PC-3 (cell line): ENCODE data around the gene SYT9. TPM values are rescaled to one million over a fixed set of nuclear protein-coding genes. Genes with fewer than 3 reads are reported as not detected.

Source experiments
- ATAC-seq: fragments of 200-7000 bp; cut with Tn5 transposase; 2 replicates; pipeline ENCODE4 v1.9.1; 2020; ENCODE audit warnings: mild to moderate bottlenecking, moderate library complexity
- BruUV-seq: library from RNA; stranded (reverse); fragments of 400-500 nt; replicated peaks from 2 replicates; lab custom pipeline; 2021; lab: Mats Ljungman, UMichigan
- CTCF ChIA-PET: fragments of 300-600 bp; sonication (Branson Sonifier 250); formaldehyde crosslinking; loops from one replicate; lab custom pipeline; 2022; ENCODE audit warnings: antibody characterized with exemption; lab: Charles Lee
- POLR2A ChIA-PET: fragments of 300-600 bp; sonication (Branson Sonifier 250); formaldehyde crosslinking; loops from one replicate; lab custom pipeline; 2022; ENCODE audit warnings: antibody characterized with exemption; ENCODE audit not compliant: unreplicated experiment; lab: Charles Lee
- DNase-seq: peaks from one replicate; pipeline ENCODE4 v3.0.0-alpha.2; 2015
- H2AFZ ChIP-seq: fragments of 300-600 bp; sonication (generic); 2 replicates; pipeline ENCODE4 v1.6.0; 2016; ENCODE audit warnings: antibody characterized with exemption, low read length
- H3F3A ChIP-seq: fragments of 300-600 bp; sonication (generic); one replicate; pipeline ENCODE4 v1.6.0; 2017; ENCODE audit warnings: antibody characterized with exemption, low read length, control low read depth, mild to moderate bottlenecking; ENCODE audit not compliant: unreplicated experiment
- H3K27ac ChIP-seq: fragments of 300-600 bp; sonication (generic); 2 replicates; pipeline ENCODE4 v1.5.1; 2016; ENCODE audit warnings: mild to moderate bottlenecking, low read length
- H3K27me3 ChIP-seq: fragments of 300-600 bp; sonication (generic); 2 replicates; pipeline ENCODE4 v1.6.1; 2016; ENCODE audit warnings: low read length, mixed read lengths
- H3K36me3 ChIP-seq: fragments of 300-600 bp; sonication (generic); 2 replicates; pipeline ENCODE4 v1.6.1; 2016; ENCODE audit warnings: low read depth, mixed run types, low read length, mixed read lengths
- H3K4me1 ChIP-seq: fragments of 300-600 bp; sonication (generic); 2 replicates; pipeline ENCODE4 v1.5.1; 2016; ENCODE audit warnings: low read length; ENCODE audit not compliant: insufficient read depth
- H3K4me2 ChIP-seq: fragments of 300-600 bp; sonication (generic); 2 replicates; pipeline ENCODE4 v1.6.0; 2016; ENCODE audit warnings: low read length
- H3K4me3 ChIP-seq: fragments of 300-600 bp; sonication (generic); 2 replicates; pipeline ENCODE4 v1.5.1; 2016; ENCODE audit warnings: mild to moderate bottlenecking, low read length, mixed read lengths
- H3K79me2 ChIP-seq: fragments of 300-600 bp; sonication (generic); 2 replicates; pipeline ENCODE4 v1.6.1; 2017; ENCODE audit warnings: low read length, mixed read lengths
- H3K9ac ChIP-seq: fragments of 300-600 bp; sonication (generic); 2 replicates; pipeline ENCODE4 v1.6.0; 2016; ENCODE audit warnings: mild to moderate bottlenecking, low read length
- H3K9me2 ChIP-seq: fragments of 300-600 bp; sonication (generic); replicated peaks from 2 replicates; pipeline ENCODE4 v1.6.1; 2016; ENCODE audit warnings: mixed run types, low read length, mixed read lengths
- H3K9me3 ChIP-seq: fragments of 300-600 bp; sonication (generic); 2 replicates; pipeline ENCODE4 v1.6.1; 2016; ENCODE audit warnings: low read length, mixed read lengths
- H4K20me1 ChIP-seq: fragments of 300-600 bp; sonication (generic); 2 replicates; pipeline ENCODE4 v1.6.1; 2016; ENCODE audit warnings: low read length, mixed read lengths
- EZH2 ChIP-seq: fragments of 300-600 bp; sonication (generic); IDR thresholded peaks from one replicate; pipeline ENCODE4 v1.6.1; 2017; ENCODE audit warnings: antibody characterized with exemption, mild to moderate bottlenecking, low read length; ENCODE audit not compliant: unreplicated experiment
- EZH2phosphoT487 ChIP-seq: fragments of 300-600 bp; sonication (generic); IDR thresholded peaks from 2 replicates; pipeline ENCODE4 v1.6.1; 2018; ENCODE audit warnings: mild to moderate bottlenecking, antibody characterized with exemption, low read length, borderline replicate concordance
- intact Hi-C: fragments of 100-400 bp; cut with micrococcal nuclease; formaldehyde crosslinking; loops from 2 replicates; pipeline ENCODE4 v1.9.0; 2023
- total RNA-seq: library from RNA; depleted of rRNA; stranded (reverse); fragments of >200 nt; gene quantifications from 2 replicates; pipeline ENCODE4 v1.2.3, GENCODE V29; 2014
- TF ChIP-seq, protein P1 (sequence below): fragments of 300-600 bp; sonication (generic); conservative IDR thresholded peaks from 2 replicates; pipeline ENCODE4 v1.5.1; 2017; ENCODE audit warnings: antibody characterized with exemption, low read depth, mild to moderate bottlenecking, low read length

SYT9 gene
- total RNA-seq, 1 experiment from 2014 or later, result 6.3 TPM

GRCh38 chr11:7449841-7450214 lies 198.1 kb downstream of the SYT9 start:
- no peak overlapping the region for H3K9ac ChIP-seq
- ATAC-seq, result peak; percentile 33; the same call in 1 of the 2 replicates

DNA sequence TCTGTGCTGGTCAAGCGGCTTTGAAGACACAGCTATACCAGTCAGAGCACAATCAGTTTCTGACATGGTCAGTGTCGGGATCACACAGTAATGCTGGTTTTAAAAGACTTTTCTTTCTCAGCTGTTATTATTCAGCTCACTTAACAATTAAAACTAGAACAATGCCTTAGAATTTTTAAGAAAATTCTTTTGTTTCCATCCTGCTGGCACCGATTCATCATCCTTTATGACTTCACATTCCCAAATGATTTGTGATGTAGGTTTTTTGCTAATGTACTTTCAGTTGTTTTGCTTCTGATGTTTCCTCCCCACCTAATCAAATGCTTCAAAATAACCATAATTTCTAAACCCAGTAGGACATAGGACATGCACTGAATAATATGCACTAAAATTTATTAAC lies 199.1 kb downstream of the SYT9 start:
- no peak overlapping the region for H3K4me3 ChIP-seq
- no peaks in the 10 kb centered on the region for H3K27me3 ChIP-seq
- no peak overlapping the region for H2AFZ ChIP-seq
- no peaks in the 10 kb centered on the region for H3F3A ChIP-seq
- no peak overlapping the region for H3K4me2 ChIP-seq
- TF ChIP-seq EZH2 (no peak), EZH2phosphoT487 (no peak)
- TF ChIP-seq, protein P1, sequence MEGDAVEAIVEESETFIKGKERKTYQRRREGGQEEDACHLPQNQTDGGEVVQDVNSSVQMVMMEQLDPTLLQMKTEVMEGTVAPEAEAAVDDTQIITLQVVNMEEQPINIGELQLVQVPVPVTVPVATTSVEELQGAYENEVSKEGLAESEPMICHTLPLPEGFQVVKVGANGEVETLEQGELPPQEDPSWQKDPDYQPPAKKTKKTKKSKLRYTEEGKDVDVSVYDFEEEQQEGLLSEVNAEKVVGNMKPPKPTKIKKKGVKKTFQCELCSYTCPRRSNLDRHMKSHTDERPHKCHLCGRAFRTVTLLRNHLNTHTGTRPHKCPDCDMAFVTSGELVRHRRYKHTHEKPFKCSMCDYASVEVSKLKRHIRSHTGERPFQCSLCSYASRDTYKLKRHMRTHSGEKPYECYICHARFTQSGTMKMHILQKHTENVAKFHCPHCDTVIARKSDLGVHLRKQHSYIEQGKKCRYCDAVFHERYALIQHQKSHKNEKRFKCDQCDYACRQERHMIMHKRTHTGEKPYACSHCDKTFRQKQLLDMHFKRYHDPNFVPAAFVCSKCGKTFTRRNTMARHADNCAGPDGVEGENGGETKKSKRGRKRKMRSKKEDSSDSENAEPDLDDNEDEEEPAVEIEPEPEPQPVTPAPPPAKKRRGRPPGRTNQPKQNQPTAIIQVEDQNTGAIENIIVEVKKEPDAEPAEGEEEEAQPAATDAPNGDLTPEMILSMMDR, result no peak
- ChIA-PET CTCF (no interaction called here), POLR2A (no interaction called here)
- no peak overlapping the region for H3K27ac ChIP-seq
- DNase-seq, result no peak
- H3K9me3 ChIP-seq, result no peaks in the 10 kb centered on the region
- BruUV-seq, result no TSS peak
- intact Hi-C loops, result no loop called here
- no peaks in the 10 kb centered on the region for H4K20me1 ChIP-seq
- H3K4me1 ChIP-seq, result no peaks in the 10 kb centered on the region
- ATAC-seq, result no peak
- no peak overlapping the region for H3K9ac ChIP-seq
- H3K36me3 ChIP-seq, result no peaks in the 10 kb centered on the region
- no peaks in the 10 kb centered on the region for H3K9me2 ChIP-seq
- no peaks in the 10 kb centered on the region for H3K79me2 ChIP-seq

More at GRCh38 chr11:7449841-7450214, 198.1 kb downstream of the SYT9 start:
- intact Hi-C loops, result no loop called here
- Histone ChIP-seq H3K36me3 (no peaks in the 10 kb centered on the region), H3K9me2 (no peaks in the 10 kb centered on the region), H3K79me2 (no peaks in the 10 kb centered on the region), H3K4me2 (no peak overlapping the region), H3K4me1 (no peaks in the 10 kb centered on the region), H4K20me1 (no peaks in the 10 kb centered on the region), H3F3A (no peaks in the 10 kb centered on the region), H3K9me3 (no peaks in the 10 kb centered on the region), H3K4me3 (no peak overlapping the region), H3K27ac (no peak overlapping the region), H3K27me3 (no peaks in the 10 kb centered on the region), H2AFZ (no peak overlapping the region)
- DNase-seq, result no peak
- BruUV-seq, result no TSS peak
- TF ChIP-seq EZH2phosphoT487, result no peak
- ChIA-PET CTCF (no interaction called here), POLR2A (no interaction called here)

DNA sequence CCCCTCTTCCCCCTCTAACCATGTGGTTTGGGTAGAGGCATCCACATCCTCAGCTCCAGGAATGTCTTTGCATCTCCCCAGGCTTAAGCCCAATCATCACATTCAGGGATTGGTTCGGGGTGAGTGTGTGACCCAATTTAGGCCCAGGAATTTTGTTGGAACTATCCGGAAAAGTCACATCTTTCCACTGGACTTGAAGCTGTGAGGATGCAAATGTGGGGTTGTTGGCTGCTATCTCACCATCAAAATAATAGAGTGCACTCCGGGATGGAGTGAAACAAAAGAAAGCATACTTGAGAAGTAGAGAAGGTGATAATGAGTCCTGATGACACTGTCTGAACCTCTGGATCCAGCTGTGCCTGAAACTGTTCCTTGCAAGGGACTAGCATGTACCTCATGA lies 199.8 kb downstream of the SYT9 start:
- Histone ChIP-seq H3K9me3 (no peaks in the 10 kb centered on the region), H3K79me2 (no peaks in the 10 kb centered on the region), H3F3A (no peaks in the 10 kb centered on the region), H3K4me2 (no peak overlapping the region), H2AFZ (no peak overlapping the region), H3K9me2 (no peaks in the 10 kb centered on the region), H4K20me1 (no peaks in the 10 kb centered on the region), H3K4me1 (no peaks in the 10 kb centered on the region), H3K36me3 (no peaks in the 10 kb centered on the region), H3K27me3 (no peaks in the 10 kb centered on the region), H3K4me3 (no peak overlapping the region), H3K27ac (no peak overlapping the region), H3K9ac (no peak overlapping the region)
- DNase-seq (no peak), ATAC-seq (no peak)
- CTCF ChIA-PET, result no interaction called here
- intact Hi-C loops, result no loop called here
- no TSS peak for BruUV-seq
- TF ChIP-seq EZH2, result no peak
- no peak for TF ChIP-seq EZH2phosphoT487
- TF ChIP-seq, protein P1, result no peak
- POLR2A ChIA-PET, result no interaction called here
